H9 (cell line): ENCODE data around the gene TOMM7. TPM values are rescaled to one million over a fixed set of nuclear protein-coding genes. Genes with fewer than 3 reads are reported as not detected.

Experiments used
- DNase-seq: peaks from one replicate; pipeline ENCODE4 v3.0.0-alpha.2; 2017
- H2AFZ ChIP-seq: one replicate; pipeline ENCODE4 v1.6.1; 2013; ENCODE audit warnings: mild to moderate bottlenecking, low read length, control low read depth, moderate library complexity
- H2AK5ac ChIP-seq: 2 replicates; pipeline ENCODE4 v1.6.1; 2013; ENCODE audit warnings: low read length, control low read depth, mixed read lengths; ENCODE audit not compliant: insufficient read length
- H2BK120ac ChIP-seq: one replicate; pipeline ENCODE4 v1.6.1; 2013; ENCODE audit warnings: low read depth, mild to moderate bottlenecking, low read length, control low read depth, inconsistent platforms; ENCODE audit not compliant: poor library complexity, severe bottlenecking
- H2BK12ac ChIP-seq: 2 replicates; pipeline ENCODE4 v1.6.1; 2013; ENCODE audit warnings: low read length, control low read depth, mixed read lengths, low read depth; ENCODE audit not compliant: insufficient read length
- H2BK15ac ChIP-seq: 2 replicates; pipeline ENCODE4 v1.6.1; 2013; ENCODE audit warnings: low read depth, low read length, control low read depth
- H2BK20ac ChIP-seq: one replicate; pipeline ENCODE4 v1.6.1; 2013; ENCODE audit warnings: low read depth, mild to moderate bottlenecking, low read length, control low read depth, inconsistent platforms; ENCODE audit not compliant: poor library complexity, severe bottlenecking
- H2BK5ac ChIP-seq: 2 replicates; pipeline ENCODE4 v1.6.1; 2013; ENCODE audit warnings: low read length, control low read depth, mixed read lengths; ENCODE audit not compliant: insufficient read length
- H3K14ac ChIP-seq: 2 replicates; pipeline ENCODE4 v1.6.1; 2013; ENCODE audit warnings: low read length, control low read depth; ENCODE audit not compliant: insufficient read depth
- H3K18ac ChIP-seq: 2 replicates; pipeline ENCODE4 v1.6.1; 2013; ENCODE audit warnings: low read depth, mild to moderate bottlenecking, mixed read lengths, low read length, control low read depth; ENCODE audit not compliant: insufficient read length
- H3K23ac ChIP-seq: 2 replicates; pipeline ENCODE4 v1.6.1; 2013; ENCODE audit warnings: low read length, control low read depth, mixed read lengths, low read depth; ENCODE audit not compliant: insufficient read length
- H3K23me2 ChIP-seq: 2 replicates; pipeline ENCODE4 v1.6.1; 2013; ENCODE audit warnings: low read depth, mild to moderate bottlenecking, mixed read lengths, low read length, control low read depth; ENCODE audit not compliant: insufficient read length, poor library complexity, severe bottlenecking
- H3K27ac ChIP-seq: 2 replicates; pipeline ENCODE4 v1.5.1; 2013; ENCODE audit warnings: low read length, control low read depth, mixed read lengths, low read depth; ENCODE audit not compliant: insufficient read length
- H3K27me3 ChIP-seq: 2 replicates; pipeline ENCODE4 v1.6.1; 2013; ENCODE audit warnings: low read length, control low read depth, inconsistent platforms; ENCODE audit not compliant: insufficient read depth
- H3K4ac ChIP-seq: 2 replicates; pipeline ENCODE4 v1.6.1; 2013; ENCODE audit warnings: low read depth, mild to moderate bottlenecking, control low read depth, inconsistent platforms, low read length, moderate library complexity
- H3K4me1 ChIP-seq: 2 replicates; pipeline ENCODE4 v1.6.1; 2013; ENCODE audit warnings: low read length, control low read depth, inconsistent platforms; ENCODE audit not compliant: insufficient read depth
- H3K4me2 ChIP-seq: 2 replicates; pipeline ENCODE4 v1.6.1; 2013; ENCODE audit warnings: low read length, control low read depth, mixed read lengths; ENCODE audit not compliant: insufficient read length, insufficient read depth
- H3K56ac ChIP-seq: 2 replicates; pipeline ENCODE4 v1.6.1; 2013; ENCODE audit warnings: low read depth, mild to moderate bottlenecking, mixed read lengths, low read length, control low read depth; ENCODE audit not compliant: insufficient read length
- H3K79me1 ChIP-seq: 2 replicates; pipeline ENCODE4 v1.6.1; 2013; ENCODE audit warnings: low read depth, mild to moderate bottlenecking, moderate library complexity, low read length, control low read depth, inconsistent platforms; ENCODE audit not compliant: insufficient read depth, poor library complexity, severe bottlenecking
- H3K79me2 ChIP-seq: 2 replicates; pipeline ENCODE4 v1.6.1; 2013; ENCODE audit warnings: low read length, control low read depth, inconsistent platforms; ENCODE audit not compliant: insufficient read depth
- H3K9ac ChIP-seq: 2 replicates; pipeline ENCODE4 v1.6.1; 2013; ENCODE audit warnings: low read length, control low read depth, mixed read lengths; ENCODE audit not compliant: insufficient read length; ENCODE audit errors: extremely low read depth
- H3K9me3 ChIP-seq: one replicate; pipeline ENCODE4 v1.6.1; 2013; ENCODE audit warnings: low read depth, low read length, inconsistent platforms; ENCODE audit not compliant: control insufficient read depth
- H3T11ph ChIP-seq: one replicate; pipeline ENCODE4 v1.6.1; 2013; ENCODE audit warnings: mild to moderate bottlenecking, low read length, control low read depth, inconsistent platforms
- H4K20me1 ChIP-seq: one replicate; pipeline ENCODE4 v1.6.1; 2013; ENCODE audit not compliant: control insufficient read depth, insufficient read length, insufficient read depth
- H4K5ac ChIP-seq: 2 replicates; pipeline ENCODE4 v1.6.1; 2013; ENCODE audit warnings: low read depth, mild to moderate bottlenecking, mixed read lengths, low read length, control low read depth; ENCODE audit not compliant: insufficient read length
- H4K8ac ChIP-seq: replicated peaks from 2 replicates; pipeline ENCODE4 v1.6.1; 2013; ENCODE audit warnings: low read length, control low read depth, mixed read lengths, low read depth; ENCODE audit not compliant: insufficient read length
- H4K91ac ChIP-seq: 2 replicates; pipeline ENCODE4 v1.6.1; 2013; ENCODE audit warnings: low read depth, mild to moderate bottlenecking, moderate library complexity, mixed read lengths, low read length, control low read depth; ENCODE audit not compliant: insufficient read length
- H3K27ac Mint-ChIP-seq, 3 experiments: 2 replicates in 2 of 3; 3 replicates in 1 of 3; pipeline ENCODE4 v1.8.0; 2020 to 2021; ENCODE audit warnings: mixed read lengths in 3 of 3, mild to moderate bottlenecking in 1 of 3, moderate library complexity in 1 of 3
- H3K27me3 Mint-ChIP-seq: 2 replicates; pipeline ENCODE4 v1.8.0; 2021; ENCODE audit warnings: low read depth, mild to moderate bottlenecking, moderate library complexity, mixed read lengths
- H3K36me3 Mint-ChIP-seq, 3 experiments: 2 replicates in 2 of 3; 3 replicates in 1 of 3; pipeline ENCODE4 v1.8.0; 2020 to 2021; ENCODE audit warnings: low read depth in 3 of 3, mixed read lengths in 3 of 3; ENCODE audit not compliant: insufficient read depth in 1 of 3
- H3K4me1 Mint-ChIP-seq, 2 experiments: 2 replicates each; pipeline ENCODE4 v1.8.0; 2020; ENCODE audit warnings: mixed read lengths in 2 of 2
- H3K4me3 Mint-ChIP-seq, 2 experiments: 2 replicates in 1 of 2; 3 replicates in 1 of 2; pipeline ENCODE4 v1.8.0; 2020 to 2021; ENCODE audit warnings: mild to moderate bottlenecking in 2 of 2, mixed read lengths in 2 of 2, moderate library complexity in 1 of 2
- H3K9me3 Mint-ChIP-seq, 2 experiments: 2 replicates in 1 of 2; 3 replicates in 1 of 2; pipeline ENCODE4 v1.8.0; 2020; ENCODE audit warnings: mild to moderate bottlenecking in 2 of 2, mixed read lengths in 2 of 2, moderate library complexity in 1 of 2
- CTCF ChIP-seq: fragments of 200-600 bp; sonication (generic); conservative IDR thresholded peaks from 3 replicates; pipeline ENCODE4 v1.8.0; 2021; ENCODE audit warnings: antibody characterized with exemption, mild to moderate bottlenecking
- WGBS: extraction: QIAGEN DNeasy Blood & Tissue Kit; methylation state at CpG from one replicate; pipeline ENCODE4 v1.1.7; 2013; ENCODE audit warnings: missing lambda C conversion rate, low lambda C conversion rate, mixed read lengths; ENCODE audit not compliant: insufficient read length; ENCODE audit errors: extremely low coverage; 5-methylcytosine and 5-hydroxymethylcytosine counted together
- total RNA-seq: library from RNA; stranded (reverse); gene quantifications from 2 replicates; pipeline ENCODE4 v1.2.1, GENCODE V29; 2021

The TOMM7 gene
- total RNA-seq, 1 experiment from 2014 or later: 368 TPM

DNA sequence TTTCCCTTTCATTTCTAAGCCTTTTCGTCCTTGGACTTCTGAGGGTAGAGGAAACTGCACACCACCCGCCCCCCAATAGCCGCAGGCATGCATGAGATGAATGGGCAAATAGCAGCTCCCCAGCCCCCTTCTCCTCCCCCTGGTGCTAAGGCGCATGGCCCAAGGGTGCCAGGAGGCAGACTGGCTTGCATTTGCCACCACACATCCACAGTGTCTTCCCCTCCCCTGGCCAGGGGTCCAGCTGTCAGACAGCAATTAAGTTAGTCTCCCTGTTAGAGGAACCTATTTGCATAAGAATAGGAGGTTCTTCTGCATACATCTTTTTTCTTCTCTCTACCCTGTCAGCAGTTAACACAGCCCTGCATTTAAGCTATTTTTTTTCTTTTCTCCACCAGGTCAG lies 20.2 kb downstream of the TOMM7 start:
- Histone ChIP-seq H3K18ac (no peak overlapping the region), H2BK12ac (no peak overlapping the region), H2BK5ac (no peak overlapping the region), H3K79me1 (no peaks in the 10 kb centered on the region), H4K91ac (no peak overlapping the region), H3K9ac (no peak overlapping the region), H3K27me3 (no peaks in the 10 kb centered on the region), H2BK120ac (no peak overlapping the region), H2AK5ac (no peak overlapping the region), H3K79me2 (no peaks in the 10 kb centered on the region), H3K9me3 (peaks cover 6% of the 10 kb centered on the region), H3K4me2 (peak overlapping the region; percentile 1), H2BK15ac (no peak overlapping the region), H4K5ac (no peak overlapping the region), H4K8ac (no peak overlapping the region), H3K23me2 (no peaks in the 10 kb centered on the region), H3K14ac (no peak overlapping the region), H3K27ac (no peak overlapping the region), H3K4ac (no peak overlapping the region), H3K23ac (no peak overlapping the region), H3T11ph (no peak overlapping the region), H2AFZ (no peak overlapping the region), H3K56ac (no peak overlapping the region), H2BK20ac (no peak overlapping the region), H4K20me1 (no peaks in the 10 kb centered on the region), H3K4me1 (peaks cover 9% of the 10 kb centered on the region; the same call in 1 of the 2 replicates)
- peaks cover 20 to 37% (median 23%) of the 10 kb centered on the region in 3 experiments for H3K36me3 Mint-ChIP-seq
- peaks cover 29 to 36% of the 10 kb centered on the region in 2 experiments for H3K4me1 Mint-ChIP-seq
- no peak for TF ChIP-seq CTCF
- peaks cover 38 to 39% of the 10 kb centered on the region in 2 experiments for H3K9me3 Mint-ChIP-seq
- peak overlapping the region; percentile 6 to 84 (median 42); a peak in 6 of 7 replicates for H3K27ac Mint-ChIP-seq
- no CpG with 5 or more reads among the region's 4 CpGs for WGBS
- DNase-seq: peak; percentile 77
- peak overlapping the region; percentile 0 to 51; a peak in 4 of 5 replicates for H3K4me3 Mint-ChIP-seq
- H3K27me3 Mint-ChIP-seq: no peaks in the 10 kb centered on the region; the same call in 1 of the 2 replicates
